ENCODE data around the gene RYK. TPM values are rescaled to one million over a fixed set of nuclear protein-coding genes. Genes with fewer than 3 reads are reported as not detected.

Gene RYK
- total RNA-seq, 4 donors from 2014 or later, result 20.2 to 91.1 (median 61.6) TPM

DNA sequence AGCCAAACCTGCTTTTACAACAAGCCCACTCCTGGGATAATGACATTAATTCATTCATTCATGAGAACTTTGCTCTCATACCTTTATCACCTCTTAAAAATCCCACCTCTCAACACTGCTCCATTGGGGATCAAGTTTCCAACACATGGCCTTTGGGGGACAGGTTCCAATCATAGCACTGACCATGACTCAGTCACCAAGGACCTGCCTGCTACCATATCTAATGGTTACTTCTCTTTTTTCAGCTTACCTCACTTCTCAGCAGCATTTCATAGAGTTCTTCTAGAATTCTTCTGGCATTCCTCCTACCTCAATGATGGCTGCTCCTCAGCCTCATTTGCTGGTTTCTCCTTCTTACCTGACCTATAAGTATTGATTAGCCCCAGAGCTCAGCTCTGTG lies 36.9 kb upstream of the RYK start:
- no peaks in the 10 kb centered on the region for H3K36me3 ChIP-seq
- no peaks in the 10 kb centered on the region for H3K9me3 ChIP-seq
- TF ChIP-seq POLR2A (IDR thresholded peaks at IDR 0.05), result no peak
- TF ChIP-seq EP300 (IDR thresholded peaks at IDR 0.05; ENCODE audit: low read depth), result no peak
- TF ChIP-seq, protein P1, sequence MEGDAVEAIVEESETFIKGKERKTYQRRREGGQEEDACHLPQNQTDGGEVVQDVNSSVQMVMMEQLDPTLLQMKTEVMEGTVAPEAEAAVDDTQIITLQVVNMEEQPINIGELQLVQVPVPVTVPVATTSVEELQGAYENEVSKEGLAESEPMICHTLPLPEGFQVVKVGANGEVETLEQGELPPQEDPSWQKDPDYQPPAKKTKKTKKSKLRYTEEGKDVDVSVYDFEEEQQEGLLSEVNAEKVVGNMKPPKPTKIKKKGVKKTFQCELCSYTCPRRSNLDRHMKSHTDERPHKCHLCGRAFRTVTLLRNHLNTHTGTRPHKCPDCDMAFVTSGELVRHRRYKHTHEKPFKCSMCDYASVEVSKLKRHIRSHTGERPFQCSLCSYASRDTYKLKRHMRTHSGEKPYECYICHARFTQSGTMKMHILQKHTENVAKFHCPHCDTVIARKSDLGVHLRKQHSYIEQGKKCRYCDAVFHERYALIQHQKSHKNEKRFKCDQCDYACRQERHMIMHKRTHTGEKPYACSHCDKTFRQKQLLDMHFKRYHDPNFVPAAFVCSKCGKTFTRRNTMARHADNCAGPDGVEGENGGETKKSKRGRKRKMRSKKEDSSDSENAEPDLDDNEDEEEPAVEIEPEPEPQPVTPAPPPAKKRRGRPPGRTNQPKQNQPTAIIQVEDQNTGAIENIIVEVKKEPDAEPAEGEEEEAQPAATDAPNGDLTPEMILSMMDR (IDR thresholded peaks at IDR 0.05), result no peak
- TF ChIP-seq POLR2AphosphoS5 (IDR thresholded peaks at IDR 0.05), result no peak
- H3K27me3 ChIP-seq, result no peaks in the 10 kb centered on the region
- in situ Hi-C loops (cut with MboI; ENCODE audit: low pct_ligation_motif_present in 1 of 4, low pct_unique_long_range_greater_than_20kb in 1 of 4, low sequenced_read_pairs in 3 of 4) (no loop called here), intact Hi-C loops (cut with DNase I; ENCODE audit: low total_unique reads) (no loop called here)
- H3K27ac ChIP-seq, result no peak overlapping the region
- peaks cover 3 to 12% (median 5%) of the 10 kb centered on the region in 4 donors for H3K4me1 ChIP-seq
- no peak for DNase-seq
- H3K4me3 ChIP-seq, result no peak overlapping the region

DNA sequence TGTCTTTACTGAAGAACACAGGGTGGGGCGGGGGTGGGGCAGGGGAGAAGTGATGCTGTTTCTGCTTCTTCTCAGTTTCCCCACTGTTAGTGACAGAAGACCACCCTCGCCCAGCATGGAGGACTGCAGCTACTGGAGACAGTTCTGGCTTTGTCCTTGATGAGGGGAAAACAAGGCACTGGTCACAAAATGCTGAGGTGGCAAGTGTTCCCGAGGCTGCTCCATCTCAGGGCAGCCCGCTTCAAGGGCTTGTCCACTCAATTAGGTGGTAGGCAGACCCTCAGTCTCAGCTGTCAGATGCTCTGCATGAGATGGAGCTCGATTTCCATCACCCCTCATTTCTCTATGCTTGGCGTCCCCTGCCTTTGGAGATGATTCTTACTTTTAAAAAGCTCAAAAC lies 33.8 kb upstream of the RYK start:
- no peaks in the 10 kb centered on the region for H3K36me3 ChIP-seq
- H3K9me3 ChIP-seq, result no peaks in the 10 kb centered on the region
- intact Hi-C loops (cut with DNase I; ENCODE audit: low total_unique reads), result no loop called here
- in situ Hi-C loops (cut with MboI; ENCODE audit: low pct_ligation_motif_present in 1 of 4, low pct_unique_long_range_greater_than_20kb in 1 of 4, low sequenced_read_pairs in 3 of 4), result no loop called here
- H3K4me3 ChIP-seq, result no peak overlapping the region
- no peak for DNase-seq
- TF ChIP-seq EP300 (IDR thresholded peaks at IDR 0.05; ENCODE audit: low read depth), result no peak
- no peak for TF ChIP-seq POLR2A (IDR thresholded peaks at IDR 0.05)
- TF ChIP-seq, protein P1 (IDR thresholded peaks at IDR 0.05), result no peak
- no peak for TF ChIP-seq POLR2AphosphoS5 (IDR thresholded peaks at IDR 0.05)
- WGBS, 2 donors (ENCODE audit: low coverage in 1 of 2), result 65 to 84% methylated on average over 2 to 6 of the region's 6 CpGs
- no peaks in the 10 kb centered on the region for H3K27me3 ChIP-seq
- H3K4me1 ChIP-seq, result no peaks in the 10 kb centered on the region
- no peak overlapping the region for H3K27ac ChIP-seq

DNA sequence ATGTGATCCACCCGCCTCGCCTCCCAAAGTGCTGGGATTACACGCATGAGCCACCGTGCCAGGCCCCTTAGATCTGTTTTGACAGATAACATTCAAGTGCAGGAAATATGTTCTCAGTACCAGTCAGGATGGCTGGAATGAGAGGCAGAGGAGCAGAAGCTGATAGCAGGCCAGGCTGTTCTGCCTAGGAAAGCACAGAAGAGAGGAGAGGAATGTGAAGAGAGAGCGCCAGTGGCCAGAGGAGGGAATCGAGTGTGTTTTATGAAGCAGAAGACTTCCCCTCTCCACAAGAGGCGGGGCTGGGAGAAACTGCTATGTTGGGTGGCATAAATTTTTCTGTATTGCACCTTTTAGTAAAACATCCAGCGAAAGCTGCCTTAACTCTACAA lies 32.0 kb upstream of the RYK start:
- WGBS, 2 donors (ENCODE audit: low coverage in 1 of 2), result 67 to 89% methylated on average over 5 to 8 of the region's 8 CpGs

DNA sequence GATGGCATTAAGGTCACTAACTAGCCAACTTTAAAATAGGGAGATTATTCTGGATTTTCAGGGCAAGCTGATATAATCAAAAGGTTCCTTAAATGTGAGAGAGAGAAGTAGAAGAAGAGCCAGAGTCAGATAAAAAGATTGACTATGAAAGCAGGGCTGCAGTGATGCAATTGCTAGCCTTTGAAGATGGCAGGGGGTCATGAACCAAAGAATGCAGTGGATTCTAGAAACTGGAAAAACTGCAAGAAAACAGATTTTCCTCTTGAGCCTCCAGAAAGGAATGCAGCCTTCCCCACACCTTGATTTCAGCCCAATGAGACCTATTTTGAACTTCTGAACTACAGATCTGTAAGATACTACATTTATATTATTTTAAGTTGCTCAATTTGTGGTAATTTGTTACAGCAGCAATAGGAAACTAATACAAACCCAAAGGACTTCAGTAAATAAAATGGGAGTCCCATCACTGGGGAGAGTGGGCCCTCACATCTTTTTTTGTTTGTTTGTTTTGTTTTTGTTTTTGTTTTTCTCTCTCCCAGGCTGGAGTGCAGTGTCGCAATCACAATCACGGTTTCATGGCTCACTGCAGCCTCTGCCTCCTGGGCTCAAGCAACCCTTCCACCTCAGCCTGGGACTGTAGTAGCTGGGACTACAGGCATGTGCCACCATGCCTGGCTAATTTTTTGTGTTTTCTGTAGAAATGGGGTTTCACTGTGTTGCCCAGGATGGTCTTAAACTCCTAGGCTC lies 31.4 kb upstream of the RYK start:
- TF ChIP-seq EP300 (IDR thresholded peaks at IDR 0.05; ENCODE audit: low read depth) (no peak), POLR2A (IDR thresholded peaks at IDR 0.05) (no peak), POLR2AphosphoS5 (IDR thresholded peaks at IDR 0.05) (no peak)
- TF ChIP-seq, protein P1 (IDR thresholded peaks at IDR 0.05), result no peak
- in situ Hi-C loops (cut with MboI; ENCODE audit: low pct_ligation_motif_present in 1 of 4, low pct_unique_long_range_greater_than_20kb in 1 of 4, low sequenced_read_pairs in 3 of 4), result no loop called here
- Histone ChIP-seq H3K9me3 (no peaks in the 10 kb centered on the region), H3K4me3 (no peak overlapping the region), H3K36me3 (no peaks in the 10 kb centered on the region), H3K4me1 (no peaks in the 10 kb centered on the region), H3K27ac (no peak overlapping the region), H3K27me3 (no peaks in the 10 kb centered on the region)
- no peak for DNase-seq
- intact Hi-C loops (cut with DNase I; ENCODE audit: low total_unique reads), result no loop called here
- 80 to 88% methylated on average over 1 to 2 of the region's 2 CpGs for WGBS, 2 donors (ENCODE audit: low coverage in 1 of 2)

More for the DNA sequence above, 32.0 kb upstream of the RYK start:
- no peak for TF ChIP-seq POLR2AphosphoS5 (IDR thresholded peaks at IDR 0.05)
- TF ChIP-seq POLR2A (IDR thresholded peaks at IDR 0.05), result no peak
- TF ChIP-seq, protein P1 (IDR thresholded peaks at IDR 0.05), result no peak
- TF ChIP-seq EP300 (IDR thresholded peaks at IDR 0.05; ENCODE audit: low read depth), result no peak
- Histone ChIP-seq H3K9me3 (no peaks in the 10 kb centered on the region), H3K4me3 (no peak overlapping the region), H3K27me3 (no peaks in the 10 kb centered on the region), H3K4me1 (no peaks in the 10 kb centered on the region), H3K27ac (no peak overlapping the region), H3K36me3 (no peaks in the 10 kb centered on the region)
- intact Hi-C loops (cut with DNase I; ENCODE audit: low total_unique reads) (no loop called here), in situ Hi-C loops (cut with MboI; ENCODE audit: low pct_ligation_motif_present in 1 of 4, low pct_unique_long_range_greater_than_20kb in 1 of 4, low sequenced_read_pairs in 3 of 4) (no loop called here)
- DNase-seq, result no peak
